ENCODE results near the gene SCCPDH. TPM values are rescaled to one million over a fixed set of nuclear protein-coding genes. Genes with fewer than 3 reads are reported as not detected.

SCCPDH gene
- total RNA-seq (10 to 100 TPM; 14.7 to 26.2 (median 23.8) TPM), polyA plus RNA-seq (10 to 100 TPM; 20.3 to 24.9 TPM)
- long read RNA-seq, donor 1, transcript SCCPDH-201 (12 exons, 2,503 nt) = major isoform, 260 of 292 reads
- long read RNA-seq, donor 1, partial matches to known transcripts = 5 of 292 reads
- long read RNA-seq, donor 1, other reads (novel, unspliced or antisense) = 27 of 292 reads
- long read RNA-seq, donor 2, transcript SCCPDH-201 (12 exons, 2,503 nt) = major isoform, 59 of 88 reads
- long read RNA-seq, donor 2, partial matches to known transcripts = 29 of 88 reads
- long read RNA-seq, donor 2, other reads (novel, unspliced or antisense) = 0 of 88 reads
- long read RNA-seq, donor 3, transcript SCCPDH-201 (12 exons, 2,503 nt) = major isoform, 68 of 79 reads
- long read RNA-seq, donor 3, partial matches to known transcripts = 3 of 79 reads
- long read RNA-seq, donor 3, other reads (novel, unspliced or antisense) = 8 of 79 reads

- TF ChIP-seq CTCF (IDR thresholded peaks at IDR 0.05) = peak in 1 of 3 donors; percentile 10
- TF ChIP-seq EP300 (IDR thresholded peaks at IDR 0.05) = no peak
- Histone ChIP-seq H3K4me3 (peak within 1 kb of the TSS; percentile 89), H3K27ac (peak within 1 kb of the TSS; percentile 89 to 91), H3K9me3 (no peaks in the 10 kb centered on the region), H3K4me1 (ENCODE audit: insufficient read depth) (no peaks in the 10 kb centered on the region), H3K36me3 (no peaks in the 10 kb centered on the region), H3K27me3 (no peaks in the 10 kb centered on the region)
- intact Hi-C loops (cut with DNase I) = no loop called here
- 0 to 1% (median 1%) methylated on average over 70 to 89 of the region's 89 CpGs for WGBS, 3 donors
- DNase-seq = peak; percentile 67 to 84 (median 78)
Measured at GRCh38 chr1:246724016-246724730, at the start of gene SCCPDH. SCCPDH (plus strand) TSS chr1:246724409; CDS start chr1:246724423, 14 bp downstream.

- WGBS, 3 donors = 60 to 65% (median 64%) methylated on average over 2 of the region's 2 CpGs
- no peak overlapping the region for H3K4me3 ChIP-seq
- TF ChIP-seq EP300 (IDR thresholded peaks at IDR 0.05) (no peak), POLR2A (IDR thresholded peaks at IDR 0.05) (no peak), CTCF (IDR thresholded peaks at IDR 0.05) (no peak)
- intact Hi-C loops (cut with DNase I) = no loop called here
- no peaks in the 10 kb centered on the region for H3K27me3 ChIP-seq
- H3K27ac ChIP-seq = no peak overlapping the region
- peaks cover 2% of the 10 kb centered on the region for H3K4me1 ChIP-seq (ENCODE audit: insufficient read depth)
- no peaks in the 10 kb centered on the region for H3K36me3 ChIP-seq
- no peaks in the 10 kb centered on the region for H3K9me3 ChIP-seq
- DNase-seq = no peak
Measured at GRCh38 chr1:246677842-246678241, 46.4 kb upstream of the SCCPDH start.

- no peak for DNase-seq
- Histone ChIP-seq H3K27me3 (no peaks in the 10 kb centered on the region), H3K36me3 (no peaks in the 10 kb centered on the region), H3K27ac (no peak overlapping the region), H3K4me3 (no peak overlapping the region), H3K9me3 (no peaks in the 10 kb centered on the region), H3K4me1 (ENCODE audit: insufficient read depth) (peaks cover 2% of the 10 kb centered on the region)
- TF ChIP-seq EP300 (IDR thresholded peaks at IDR 0.05) = no peak
- no peak for TF ChIP-seq CTCF (IDR thresholded peaks at IDR 0.05)
- TF ChIP-seq POLR2A (IDR thresholded peaks at IDR 0.05) = no peak
- 50 to 60% (median 59%) methylated on average over 18 of the region's 18 CpGs for WGBS, 3 donors
- intact Hi-C loops (cut with DNase I) = no loop called here
Measured at GRCh38 chr1:246678816-246679793, 45.1 kb upstream of the SCCPDH start.

- WGBS, 3 donors = 45 to 65% (median 52%) methylated on average over 1 of the region's 1 CpG
- peaks cover 2% of the 10 kb centered on the region for H3K4me1 ChIP-seq (ENCODE audit: insufficient read depth)
- no peak overlapping the region for H3K27ac ChIP-seq
- no peak overlapping the region for H3K4me3 ChIP-seq
- no peak for DNase-seq
- H3K9me3 ChIP-seq = no peaks in the 10 kb centered on the region
- no peaks in the 10 kb centered on the region for H3K36me3 ChIP-seq
- TF ChIP-seq POLR2A (IDR thresholded peaks at IDR 0.05) (no peak), CTCF (IDR thresholded peaks at IDR 0.05) (no peak), EP300 (IDR thresholded peaks at IDR 0.05) (no peak)
- intact Hi-C loops (cut with DNase I) = no loop called here
- no peaks in the 10 kb centered on the region for H3K27me3 ChIP-seq
Measured at GRCh38 chr1:246679794-246680177, 44.4 kb upstream of the SCCPDH start.

All from ovary (tissue), 10 donors.